Measurements from ENCODE around the gene IRF8. TPM values are rescaled to one million over a fixed set of nuclear protein-coding genes. Genes with fewer than 3 reads are reported as not detected.

The IRF8 gene
- polyA plus RNA-seq, 1 of the 3 experiments (the other 2 are of a cell fraction), result not detected

DNA sequence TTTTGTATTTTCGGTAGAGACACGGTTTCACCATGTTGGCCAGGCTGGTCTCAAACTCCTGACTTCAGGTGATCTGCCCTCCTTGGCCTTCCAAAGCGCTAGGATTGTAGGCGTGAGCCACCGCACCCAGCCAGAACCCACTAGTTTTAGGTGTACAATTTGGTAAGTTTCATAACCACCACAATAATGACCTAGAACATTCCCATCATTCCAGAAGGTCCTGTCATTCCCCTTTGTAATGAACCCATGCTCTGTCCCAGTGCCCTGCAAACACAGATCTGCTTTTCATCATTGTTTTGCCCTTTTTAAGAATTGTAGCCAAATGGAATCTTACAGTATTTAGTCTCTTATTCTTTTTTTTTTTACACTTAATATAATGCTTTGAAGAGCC lies 35.6 kb upstream of the IRF8 start (continued):
- TF ChIP-seq, protein P1, sequence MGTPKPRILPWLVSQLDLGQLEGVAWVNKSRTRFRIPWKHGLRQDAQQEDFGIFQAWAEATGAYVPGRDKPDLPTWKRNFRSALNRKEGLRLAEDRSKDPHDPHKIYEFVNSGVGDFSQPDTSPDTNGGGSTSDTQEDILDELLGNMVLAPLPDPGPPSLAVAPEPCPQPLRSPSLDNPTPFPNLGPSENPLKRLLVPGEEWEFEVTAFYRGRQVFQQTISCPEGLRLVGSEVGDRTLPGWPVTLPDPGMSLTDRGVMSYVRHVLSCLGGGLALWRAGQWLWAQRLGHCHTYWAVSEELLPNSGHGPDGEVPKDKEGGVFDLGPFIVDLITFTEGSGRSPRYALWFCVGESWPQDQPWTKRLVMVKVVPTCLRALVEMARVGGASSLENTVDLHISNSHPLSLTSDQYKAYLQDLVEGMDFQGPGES (IDR thresholded peaks at IDR 0.05; ENCODE audit: low read depth, low read length), result no peak
- TF ChIP-seq TEAD4 (IDR thresholded peaks at IDR 0.05; ENCODE audit: borderline replicate concordance, insufficient read depth), result no peak

DNA sequence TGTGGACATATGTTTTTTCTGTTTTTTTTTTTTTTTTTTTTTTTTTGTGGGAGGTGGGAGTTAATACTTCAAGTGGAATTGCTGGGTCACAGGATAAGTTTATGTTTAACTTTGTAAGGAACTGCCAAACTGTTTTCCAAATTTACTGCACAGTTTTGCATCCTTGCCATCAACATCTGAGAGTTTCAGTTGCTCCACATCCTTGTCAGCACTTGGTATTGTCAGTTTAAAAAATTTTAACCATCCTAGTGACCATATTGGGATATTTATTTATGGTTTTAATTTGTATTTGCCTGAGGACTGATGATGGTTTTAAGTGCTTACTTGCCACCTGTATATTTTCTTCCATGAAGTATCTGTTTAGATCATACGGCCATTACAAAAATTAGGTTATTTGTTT lies 34.0 kb upstream of the IRF8 start:
- peaks cover 48% of the 10 kb centered on the region for H3K27me3 ChIP-seq (ENCODE audit: insufficient read depth)
- TF ChIP-seq TAF1 (IDR thresholded peaks at IDR 0.05; ENCODE audit: borderline replicate concordance, low read depth, low read length), result no peak
- TF ChIP-seq MEF2A (IDR thresholded peaks at IDR 0.05; ENCODE audit: borderline replicate concordance, low read depth), result no peak
- TF ChIP-seq TCF12 (IDR thresholded peaks at IDR 0.05), result no peak
- TF ChIP-seq CTCF (IDR thresholded peaks at IDR 0.05), result no peak
- TF ChIP-seq SIN3A (IDR thresholded peaks at IDR 0.05; ENCODE audit: borderline replicate concordance, low read depth, low read length), result no peak
- TF ChIP-seq MXI1 (IDR thresholded peaks at IDR 0.05; ENCODE audit: low read depth, low read length), result no peak
- no peak for TF ChIP-seq GATA2 (CRISPR knock-in tag; IDR thresholded peaks at IDR 0.05)
- TF ChIP-seq EP300 (IDR thresholded peaks at IDR 0.05; ENCODE audit: borderline replicate concordance in 1 of 2, low read depth in 1 of 2, low read length in 1 of 2), result no peak
- no peak for TF ChIP-seq ZBTB33 (IDR thresholded peaks at IDR 0.05; ENCODE audit: borderline replicate concordance, low read depth)
- no peak for TF ChIP-seq TEAD4 (IDR thresholded peaks at IDR 0.05; ENCODE audit: borderline replicate concordance, insufficient read depth)
- TF ChIP-seq, protein P2, sequence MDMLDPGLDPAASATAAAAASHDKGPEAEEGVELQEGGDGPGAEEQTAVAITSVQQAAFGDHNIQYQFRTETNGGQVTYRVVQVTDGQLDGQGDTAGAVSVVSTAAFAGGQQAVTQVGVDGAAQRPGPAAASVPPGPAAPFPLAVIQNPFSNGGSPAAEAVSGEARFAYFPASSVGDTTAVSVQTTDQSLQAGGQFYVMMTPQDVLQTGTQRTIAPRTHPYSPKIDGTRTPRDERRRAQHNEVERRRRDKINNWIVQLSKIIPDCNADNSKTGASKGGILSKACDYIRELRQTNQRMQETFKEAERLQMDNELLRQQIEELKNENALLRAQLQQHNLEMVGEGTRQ (IDR thresholded peaks at IDR 0.05; ENCODE audit: borderline replicate concordance, low read depth, low read length), result no peak
- no peak for TF ChIP-seq RCOR1 (IDR thresholded peaks at IDR 0.05; ENCODE audit: low read length)
- no peak for TF ChIP-seq JUND (IDR thresholded peaks at IDR 0.05)
- CTCF ChIA-PET, result interaction anchor here (1.1 kb wide), 1 partner anchor 16 kb away, joined by 3 read pairs; no protein-coding TSS in a partner anchor

More for the DNA sequence above, 34.0 kb upstream of the IRF8 start:
- no peaks in the 10 kb centered on the region for H3F3A ChIP-seq (replicated peaks; ENCODE audit: insufficient read depth)
- no peaks in the 10 kb centered on the region for H3K4me1 ChIP-seq (ENCODE audit: control insufficient read depth in 1 of 2, insufficient read depth in 2 of 2, low read depth in 1 of 2, low read length in 1 of 2)
- no peak for DNase-seq
- POLR2A ChIA-PET, result no interaction called here
- no peaks in the 10 kb centered on the region for H3K9me2 ChIP-seq
- WGBS (ENCODE audit: low lambda C conversion rate), result 9% methylated on average over 1 of the region's 1 CpG
- H3K9me3 ChIP-seq, result no peaks in the 10 kb centered on the region
- H3K4me3 ChIP-seq (ENCODE audit: low read depth in 2 of 2, low read length in 1 of 2), result no peak overlapping the region
- H3K27ac ChIP-seq (ENCODE audit: low read depth in 2 of 2, low read length in 1 of 2), result no peak overlapping the region
- H3K4me2 ChIP-seq, result no peak overlapping the region
- H3K79me2 ChIP-seq (ENCODE audit: insufficient read depth), result no peaks in the 10 kb centered on the region
- no peak overlapping the region for H3K9ac ChIP-seq
- H2AFZ ChIP-seq (ENCODE audit: low read depth), result no peak overlapping the region
- no peaks in the 10 kb centered on the region for H4K20me1 ChIP-seq (ENCODE audit: insufficient read depth)
- no peaks in the 10 kb centered on the region for H3K36me3 ChIP-seq (replicated peaks in 1 of 2; ENCODE audit: control insufficient read depth in 1 of 2, insufficient read depth in 2 of 2, low read length in 1 of 2)

All from SK-N-SH (cell line).